Measurements from ENCODE around the gene CASZ1.

The CASZ1 gene

DNA sequence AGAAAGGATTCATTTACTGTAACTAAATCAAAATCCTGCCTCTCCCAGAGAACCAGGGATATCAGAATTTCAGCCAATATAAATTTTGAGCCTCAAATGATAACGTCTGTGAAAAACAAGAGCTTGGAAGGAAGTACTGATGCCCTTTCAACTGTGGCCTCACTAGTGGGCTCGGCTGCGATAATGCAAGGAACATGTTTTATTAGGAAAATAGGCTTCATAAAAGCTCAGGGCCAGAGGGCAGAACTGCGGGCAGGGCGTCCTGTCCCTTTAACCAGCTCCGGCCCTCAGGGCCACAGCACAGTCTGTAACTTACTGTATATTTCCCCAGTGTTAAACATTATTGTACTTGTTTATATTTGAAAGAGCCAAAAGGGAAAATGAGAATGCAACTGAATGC, 199.7 kb downstream of the CASZ1 start:
- TF ChIP-seq EP300 (IDR thresholded peaks at IDR 0.05; ENCODE audit: borderline replicate concordance) (no peak), RAD21 (IDR thresholded peaks at IDR 0.05; ENCODE audit: low read depth) (no peak), ZBTB7A (IDR thresholded peaks at IDR 0.05; ENCODE audit: low read depth) (no peak), CREB1 (IDR thresholded peaks at IDR 0.05; ENCODE audit: low read depth) (no peak)
- TF ChIP-seq, protein P1, sequence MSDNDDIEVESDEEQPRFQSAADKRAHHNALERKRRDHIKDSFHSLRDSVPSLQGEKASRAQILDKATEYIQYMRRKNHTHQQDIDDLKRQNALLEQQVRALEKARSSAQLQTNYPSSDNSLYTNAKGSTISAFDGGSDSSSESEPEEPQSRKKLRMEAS (IDR thresholded peaks at IDR 0.05), result no peak
- TF ChIP-seq, protein P2, sequence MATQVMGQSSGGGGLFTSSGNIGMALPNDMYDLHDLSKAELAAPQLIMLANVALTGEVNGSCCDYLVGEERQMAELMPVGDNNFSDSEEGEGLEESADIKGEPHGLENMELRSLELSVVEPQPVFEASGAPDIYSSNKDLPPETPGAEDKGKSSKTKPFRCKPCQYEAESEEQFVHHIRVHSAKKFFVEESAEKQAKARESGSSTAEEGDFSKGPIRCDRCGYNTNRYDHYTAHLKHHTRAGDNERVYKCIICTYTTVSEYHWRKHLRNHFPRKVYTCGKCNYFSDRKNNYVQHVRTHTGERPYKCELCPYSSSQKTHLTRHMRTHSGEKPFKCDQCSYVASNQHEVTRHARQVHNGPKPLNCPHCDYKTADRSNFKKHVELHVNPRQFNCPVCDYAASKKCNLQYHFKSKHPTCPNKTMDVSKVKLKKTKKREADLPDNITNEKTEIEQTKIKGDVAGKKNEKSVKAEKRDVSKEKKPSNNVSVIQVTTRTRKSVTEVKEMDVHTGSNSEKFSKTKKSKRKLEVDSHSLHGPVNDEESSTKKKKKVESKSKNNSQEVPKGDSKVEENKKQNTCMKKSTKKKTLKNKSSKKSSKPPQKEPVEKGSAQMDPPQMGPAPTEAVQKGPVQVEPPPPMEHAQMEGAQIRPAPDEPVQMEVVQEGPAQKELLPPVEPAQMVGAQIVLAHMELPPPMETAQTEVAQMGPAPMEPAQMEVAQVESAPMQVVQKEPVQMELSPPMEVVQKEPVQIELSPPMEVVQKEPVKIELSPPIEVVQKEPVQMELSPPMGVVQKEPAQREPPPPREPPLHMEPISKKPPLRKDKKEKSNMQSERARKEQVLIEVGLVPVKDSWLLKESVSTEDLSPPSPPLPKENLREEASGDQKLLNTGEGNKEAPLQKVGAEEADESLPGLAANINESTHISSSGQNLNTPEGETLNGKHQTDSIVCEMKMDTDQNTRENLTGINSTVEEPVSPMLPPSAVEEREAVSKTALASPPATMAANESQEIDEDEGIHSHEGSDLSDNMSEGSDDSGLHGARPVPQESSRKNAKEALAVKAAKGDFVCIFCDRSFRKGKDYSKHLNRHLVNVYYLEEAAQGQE (IDR thresholded peaks at IDR 0.05; ENCODE audit: low read depth), result no peak

DNA sequence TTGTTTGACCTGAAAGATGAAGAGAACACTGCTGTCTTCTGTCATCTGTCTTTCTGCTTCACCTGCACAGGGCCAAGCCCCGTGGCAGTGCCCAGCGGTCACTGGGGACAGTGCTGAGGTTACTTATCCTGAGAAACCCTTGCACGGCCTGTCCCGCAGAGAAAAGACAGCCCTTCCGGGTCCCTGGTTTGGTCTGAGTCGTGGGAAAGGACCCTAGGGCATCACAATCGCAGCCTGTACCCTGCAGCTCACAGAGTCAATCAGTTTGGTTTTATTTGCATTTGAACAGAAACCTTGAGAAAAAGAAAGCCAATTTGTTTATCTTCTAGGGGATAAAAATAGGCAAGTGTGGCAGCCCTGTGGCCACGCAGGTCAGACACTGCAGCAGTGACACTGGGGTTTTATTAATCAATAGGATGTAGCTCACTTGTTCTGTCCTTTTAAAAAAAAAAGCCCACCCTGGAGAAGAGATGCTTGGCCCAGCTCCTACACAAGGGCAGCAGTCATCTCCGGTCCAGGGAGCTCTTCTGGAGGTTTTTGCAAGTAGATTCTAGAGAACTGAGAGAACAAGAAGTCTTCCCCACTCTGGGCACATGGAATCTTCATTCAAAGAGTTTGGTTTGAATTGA, 201.7 kb downstream of the CASZ1 start:
- no peak for TF ChIP-seq TAF1 (IDR thresholded peaks at IDR 0.05; ENCODE audit: low read depth)
- no peak for TF ChIP-seq ZBTB7A (IDR thresholded peaks at IDR 0.05; ENCODE audit: low read depth)
- TF ChIP-seq TEAD4 (IDR thresholded peaks at IDR 0.05), result no peak
- TF ChIP-seq EP300 (IDR thresholded peaks at IDR 0.05; ENCODE audit: borderline replicate concordance), result no peak
- TF ChIP-seq CREB1 (IDR thresholded peaks at IDR 0.05; ENCODE audit: low read depth), result no peak
- no peak for TF ChIP-seq NFIC (IDR thresholded peaks at IDR 0.05)
- no peak for TF ChIP-seq RAD21 (IDR thresholded peaks at IDR 0.05; ENCODE audit: low read depth)
- TF ChIP-seq YY1 (IDR thresholded peaks at IDR 0.05; ENCODE audit: low read depth), result no peak

DNA sequence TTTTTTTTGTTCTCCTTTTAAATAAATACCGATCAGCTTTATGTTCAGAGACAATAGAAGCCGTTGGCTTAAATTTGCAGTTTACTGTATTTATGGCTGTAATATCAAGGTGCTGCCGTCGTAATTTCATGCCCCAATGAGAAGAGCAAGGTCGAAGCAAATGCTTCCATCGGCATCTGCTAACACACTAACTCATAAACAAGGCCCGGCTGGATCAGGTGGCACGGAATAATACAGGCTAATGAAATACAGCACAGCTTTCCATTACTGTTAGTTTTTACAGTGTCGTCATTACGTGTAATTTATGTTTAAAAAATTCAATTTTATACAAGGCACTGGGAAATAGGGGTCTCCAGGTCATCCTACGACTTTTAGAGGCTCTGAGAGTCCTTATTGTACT, 202.7 kb downstream of the CASZ1 start:
- TF ChIP-seq, protein P3, sequence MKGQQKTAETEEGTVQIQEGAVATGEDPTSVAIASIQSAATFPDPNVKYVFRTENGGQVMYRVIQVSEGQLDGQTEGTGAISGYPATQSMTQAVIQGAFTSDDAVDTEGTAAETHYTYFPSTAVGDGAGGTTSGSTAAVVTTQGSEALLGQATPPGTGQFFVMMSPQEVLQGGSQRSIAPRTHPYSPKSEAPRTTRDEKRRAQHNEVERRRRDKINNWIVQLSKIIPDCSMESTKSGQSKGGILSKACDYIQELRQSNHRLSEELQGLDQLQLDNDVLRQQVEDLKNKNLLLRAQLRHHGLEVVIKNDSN (IDR thresholded peaks at IDR 0.05), result no peak
- TF ChIP-seq NFIC (IDR thresholded peaks at IDR 0.05) (no peak), TAF1 (IDR thresholded peaks at IDR 0.05; ENCODE audit: low read depth) (no peak), RAD21 (IDR thresholded peaks at IDR 0.05; ENCODE audit: low read depth) (no peak), ZBTB7A (IDR thresholded peaks at IDR 0.05; ENCODE audit: low read depth) (no peak), CREB1 (IDR thresholded peaks at IDR 0.05; ENCODE audit: low read depth) (no peak), EP300 (IDR thresholded peaks at IDR 0.05; ENCODE audit: borderline replicate concordance) (no peak), YY1 (IDR thresholded peaks at IDR 0.05; ENCODE audit: low read depth) (no peak)
- TF ChIP-seq, protein P1 (IDR thresholded peaks at IDR 0.05), result no peak
- TF ChIP-seq, protein P2 (IDR thresholded peaks at IDR 0.05; ENCODE audit: low read depth), result no peak

DNA sequence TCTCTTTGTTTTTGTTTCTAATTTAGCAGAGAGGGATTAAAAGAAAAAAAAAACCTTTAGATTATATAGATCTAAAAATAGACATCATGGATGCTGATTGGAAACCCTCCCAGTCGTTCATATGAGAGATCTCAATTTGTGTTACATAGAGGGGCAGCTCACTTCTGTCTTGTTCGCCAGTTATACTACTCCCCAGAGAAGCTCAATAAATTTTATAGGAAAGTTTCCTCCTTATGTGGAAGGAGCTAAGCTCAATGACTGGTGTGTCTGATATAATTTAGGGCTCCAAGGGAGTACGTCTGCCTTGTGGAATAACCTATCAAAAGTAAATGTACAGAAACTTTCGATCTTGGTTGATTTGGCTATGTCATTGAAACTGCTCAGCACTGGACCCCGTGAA, 204.1 kb downstream of the CASZ1 start:
- TF ChIP-seq, protein P1 (IDR thresholded peaks at IDR 0.05), result no peak
- TF ChIP-seq, protein P3 (IDR thresholded peaks at IDR 0.05), result no peak
- TF ChIP-seq CEBPB (IDR thresholded peaks at IDR 0.05) (no peak), TEAD4 (IDR thresholded peaks at IDR 0.05) (no peak), RAD21 (IDR thresholded peaks at IDR 0.05; ENCODE audit: low read depth) (no peak), FOXM1 (IDR thresholded peaks at IDR 0.05; ENCODE audit: borderline replicate concordance, low read depth) (no peak), EP300 (IDR thresholded peaks at IDR 0.05; ENCODE audit: borderline replicate concordance) (no peak), TCF12 (IDR thresholded peaks at IDR 0.05; ENCODE audit: low read depth) (no peak), ZBTB7A (IDR thresholded peaks at IDR 0.05; ENCODE audit: low read depth) (no peak), CREB1 (IDR thresholded peaks at IDR 0.05; ENCODE audit: low read depth) (no peak), TAF1 (IDR thresholded peaks at IDR 0.05; ENCODE audit: low read depth) (no peak), EGR1 (IDR thresholded peaks at IDR 0.05) (no peak), NFIC (IDR thresholded peaks at IDR 0.05) (no peak), YY1 (IDR thresholded peaks at IDR 0.05; ENCODE audit: low read depth) (no peak)
- TF ChIP-seq, protein P2 (IDR thresholded peaks at IDR 0.05; ENCODE audit: low read depth), result no peak

Data from Ishikawa (cell line).